Fibroblast of mammary gland (primary cell): Measurements from ENCODE around the gene PLCH1.

Experiments used
- DNase-seq: peaks from one replicate; pipeline ENCODE4 v3.0.0-alpha.2; 2010; ENCODE audit warnings: low read depth
- H3K4me3 ChIP-seq: 2 replicates; pipeline ENCODE4 v1.5.1; 2011; ENCODE audit warnings: low read depth, mild to moderate bottlenecking, low read length, moderate library complexity; ENCODE audit not compliant: control insufficient read depth
- CTCF ChIP-seq: conservative IDR thresholded peaks from 2 replicates; pipeline ENCODE4 v1.5.1; 2011; ENCODE audit warnings: low read depth, low read length, inconsistent platforms; ENCODE audit not compliant: control insufficient read depth, insufficient read depth

PLCH1 gene

GRCh38 chr3:155673421-155673820, 71.5 kb downstream of the PLCH1 start:
- peak; percentile 25 for DNase-seq

GRCh38 chr3:155670335-155670734, 74.5 kb downstream of the PLCH1 start:
- no peak for DNase-seq
- no peak for TF ChIP-seq CTCF
- H3K4me3 ChIP-seq, result no peak overlapping the region

More at GRCh38 chr3:155673421-155673820, 71.5 kb downstream of the PLCH1 start:
- no peak overlapping the region for H3K4me3 ChIP-seq
- TF ChIP-seq CTCF, result no peak

- DNase-seq, result no peak
- TF ChIP-seq CTCF, result no peak
- H3K4me3 ChIP-seq, result no peak overlapping the region
These were observed 76.9 kb downstream of the PLCH1 start for GRCh38 chr3:155667988-155668387.

- no peak for TF ChIP-seq CTCF
- DNase-seq, result peak; percentile 97
- no peak overlapping the region for H3K4me3 ChIP-seq
These were observed 79.8 kb downstream of the PLCH1 start for GRCh38 chr3:155664925-155665695.

GRCh38 chr3:155663467-155664212, 81.2 kb downstream of the PLCH1 start:
- DNase-seq, result no peak
- no peak for TF ChIP-seq CTCF
- no peak overlapping the region for H3K4me3 ChIP-seq

GRCh38 chr3:155661760-155662159, 83.1 kb downstream of the PLCH1 start:
- DNase-seq, result no peak
- TF ChIP-seq CTCF, result no peak
- H3K4me3 ChIP-seq, result no peak overlapping the region
